B cell (primary cell): ENCODE data around the gene MFRP. TPM values are rescaled to one million over a fixed set of nuclear protein-coding genes. Genes with fewer than 3 reads are reported as not detected.

Experiments
- ATAC-seq: fragments of 200-7000 bp; cut with Tn5 transposase; one replicate; pipeline ENCODE4 v1.10.0; 2021; ENCODE audit warnings: low read depth, mild to moderate bottlenecking, moderate number of reproducible peaks, moderate library complexity
- CTCF ChIA-PET: fragments of 350-600 bp; sonication (Branson Sonifier 250); formaldehyde crosslinking; loops from one replicate; lab custom pipeline; 2021; ENCODE audit warnings: antibody characterized with exemption, inconsistent platforms; lab: Charles Lee
- POLR2A ChIA-PET: fragments of 350-600 bp; sonication (Branson Sonifier 250); formaldehyde crosslinking; loops from one replicate; lab custom pipeline; 2021; ENCODE audit warnings: antibody characterized with exemption; lab: Charles Lee
- DNase-seq: peaks from one replicate; pipeline ENCODE4 v3.0.0; 2013
- H2AFZ ChIP-seq: 2 replicates; pipeline ENCODE4 v1.6.1; 2012; ENCODE audit warnings: mild to moderate bottlenecking, low read depth, low read length; ENCODE audit not compliant: insufficient read depth, poor library complexity, severe bottlenecking
- H3K27ac ChIP-seq, 2 donors: 1 replicate in 1 of 2; 2 replicates in 1 of 2; pipeline ENCODE4 v1.5.1; 2012 to 2013; ENCODE audit warnings: low read length in 2 of 2, mild to moderate bottlenecking in 2 of 2, moderate library complexity in 1 of 2
- H3K27me3 ChIP-seq, 4 experiments: fragments of 200-600 bp in 1 of 4; sonication (generic) in 1 of 4; replicated peaks in 1 of 4; 1 replicate in 2 of 4; 2 replicates in 2 of 4; pipeline versions ENCODE4 v1.6.1 to v1.7.0; 2013 to 2016; ENCODE audit warnings: low read length in 3 of 4, mild to moderate bottlenecking in 2 of 4, mixed read lengths in 1 of 4, moderate library complexity in 1 of 4; ENCODE audit not compliant: insufficient read depth in 4 of 4, control insufficient read depth in 3 of 4; ENCODE audit errors: control extremely low read depth in 1 of 4
- H3K36me3 ChIP-seq, 2 experiments: replicated peaks in 1 of 2; 1 replicate in 1 of 2; 2 replicates in 1 of 2; pipeline versions ENCODE4 v1.6.1 to v1.7.1; 2013; ENCODE audit warnings: low read length in 1 of 2; ENCODE audit not compliant: insufficient read depth in 2 of 2, control insufficient read depth in 1 of 2; ENCODE audit errors: control extremely low read depth in 1 of 2, extremely low read depth in 1 of 2
- H3K4me1 ChIP-seq, 2 donors: fragments of 200-600 bp in 1 of 2; sonication (generic) in 1 of 2; 1 replicate in 1 of 2; 2 replicates in 1 of 2; pipeline versions ENCODE4 v1.5.1 to v1.6.1; 2013 to 2017; ENCODE audit warnings: low read length in 2 of 2; ENCODE audit not compliant: control insufficient read depth in 2 of 2, insufficient read depth in 2 of 2
- H3K4me2 ChIP-seq: replicated peaks from 2 replicates; pipeline ENCODE3; 2012; ENCODE audit warnings: mild to moderate bottlenecking, low read depth, low read length; ENCODE audit not compliant: poor library complexity, severe bottlenecking
- H3K4me3 ChIP-seq, 5 experiments: fragments of 200-600 bp in 1 of 5; sonication (generic) in 1 of 5; 1 replicate in 3 of 5; 2 replicates in 2 of 5; pipeline versions ENCODE4 v1.5.1 to v1.7.0; 2011 to 2016; ENCODE audit warnings: low read length in 4 of 5, mild to moderate bottlenecking in 4 of 5, low read depth in 2 of 5, control low read depth in 1 of 5, moderate library complexity in 1 of 5; ENCODE audit not compliant: insufficient read depth in 1 of 5; ENCODE audit errors: control extremely low read depth in 1 of 5, extremely low read depth in 1 of 5
- H3K79me2 ChIP-seq: fragments of 200-600 bp; sonication (generic); one replicate; pipeline ENCODE4 v1.6.0; 2016; ENCODE audit warnings: low read length; ENCODE audit not compliant: control insufficient read depth, insufficient read depth
- H3K9ac ChIP-seq: fragments of 200-600 bp; sonication (generic); 2 replicates; pipeline ENCODE4 v1.6.1; 2017; ENCODE audit warnings: mild to moderate bottlenecking, low read length, moderate library complexity
- H3K9me3 ChIP-seq, 3 donors: one replicate each; pipeline versions ENCODE4 v1.6.1 to v1.7.1; 2013; ENCODE audit warnings: low read length in 2 of 3; ENCODE audit not compliant: control insufficient read depth in 2 of 3, insufficient read depth in 1 of 3; ENCODE audit errors: control extremely low read depth in 1 of 3
- H4K20me1 ChIP-seq: 2 replicates; pipeline ENCODE4 v1.6.0; 2012; ENCODE audit warnings: mild to moderate bottlenecking, low read length; ENCODE audit not compliant: insufficient read depth, control insufficient read depth, poor library complexity, severe bottlenecking
- H3K27ac Mint-ChIP-seq: one replicate; pipeline ENCODE4 v1.8.0; 2021; ENCODE audit warnings: mixed read lengths
- H3K27me3 Mint-ChIP-seq: one replicate; pipeline ENCODE4 v1.8.0; 2021; ENCODE audit warnings: mixed read lengths
- H3K4me1 Mint-ChIP-seq: one replicate; pipeline ENCODE4 v1.8.0; 2021; ENCODE audit warnings: mixed read lengths
- H3K4me3 Mint-ChIP-seq: one replicate; pipeline ENCODE4 v1.8.0; 2021; ENCODE audit warnings: mixed read lengths
- H3K9me3 Mint-ChIP-seq: one replicate; pipeline ENCODE4 v1.8.0; 2022; ENCODE audit warnings: mixed read lengths; ENCODE audit not compliant: insufficient read depth
- EZH2 ChIP-seq: IDR thresholded peaks from 2 replicates; pipeline ENCODE4 v1.6.1; 2012; ENCODE audit warnings: borderline replicate concordance, low read depth, mild to moderate bottlenecking, moderate library complexity, low read length; ENCODE audit not compliant: insufficient read depth, poor library complexity, severe bottlenecking
- WGBS: methylation state at CpG from one replicate; pipeline ENCODE4 v1.1.5; 2013; ENCODE audit warnings: missing lambda C conversion rate; ENCODE audit not compliant: insufficient coverage; 5-methylcytosine and 5-hydroxymethylcytosine counted together
- intact Hi-C: fragments of 100-400 bp; cut with micrococcal nuclease; formaldehyde crosslinking; loops from one replicate; pipeline ENCODE4 v1.10.0; 2022
- polyA plus RNA-seq: library from polyadenylated mRNA; depleted of rRNA; stranded (reverse); fragments of >200 nt; gene quantifications from 2 replicates; pipeline ENCODE4 v1.2.3, GENCODE V29; 2012
- total RNA-seq, 2 donors: library from RNA; stranded (reverse); fragments of 120-200 nt in 1 of 2; gene quantifications; 1 replicate in 1 of 2; 2 replicates in 1 of 2; pipeline versions ENCODE4 v1.2.3 to v1.2.4, GENCODE V29; 2013 to 2022
- TF ChIP-seq, protein P1 (sequence below): fragments of 200-600 bp; IDR thresholded peaks from one replicate; pipeline ENCODE4 v1.8.0; 2022; ENCODE audit warnings: antibody characterized with exemption, mild to moderate bottlenecking

MFRP gene
- total and polyA plus RNA-seq, 2 donors (not counting 1 experiment from before 2014, with no cell fraction given) = not detected

GRCh38 chr11:119363851-119364590 lies 17.5 kb upstream of the MFRP start:
- Histone ChIP-seq H4K20me1 (no peaks in the 10 kb centered on the region), H3K4me1 (peaks cover 19 to 21% of the 10 kb centered on the region in 2 donors), H3K9ac (peak overlapping the region; percentile 37), H3K9me3 (peaks cover 0 to 19% (median 0%) of the 10 kb centered on the region in 3 donors), H3K27me3 (peaks cover 0 to 53% (median 27%) of the 10 kb centered on the region in 4 experiments), H2AFZ (peak overlapping the region; percentile 50), H3K79me2 (no peaks in the 10 kb centered on the region), H3K4me2 (peak overlapping the region; percentile 81), H3K36me3 (no peaks in the 10 kb centered on the region), H3K27ac (no peak overlapping the region), H3K4me3 (peak overlapping the region in 3 of 5 experiments; percentile 36 to 58 (median 44))
- intact Hi-C loops = loop anchor here (1.0 kb wide), 1 partner anchor 17 kb away; the partner anchor contains the start of gene USP2
- H3K9me3 Mint-ChIP-seq = no peaks in the 10 kb centered on the region
- ChIA-PET CTCF (interaction anchor here (0.6 to 1.5 kb wide), 2 partner anchors 8 to 20 kb away, joined by 4 to 9 read pairs; no protein-coding TSS in a partner anchor), POLR2A (no interaction called here)
- DNase-seq (peak; percentile 71), ATAC-seq (peak; percentile 92)
- H3K27me3 Mint-ChIP-seq = peaks cover 54% of the 10 kb centered on the region
- no peak for TF ChIP-seq EZH2
- TF ChIP-seq, protein P1, sequence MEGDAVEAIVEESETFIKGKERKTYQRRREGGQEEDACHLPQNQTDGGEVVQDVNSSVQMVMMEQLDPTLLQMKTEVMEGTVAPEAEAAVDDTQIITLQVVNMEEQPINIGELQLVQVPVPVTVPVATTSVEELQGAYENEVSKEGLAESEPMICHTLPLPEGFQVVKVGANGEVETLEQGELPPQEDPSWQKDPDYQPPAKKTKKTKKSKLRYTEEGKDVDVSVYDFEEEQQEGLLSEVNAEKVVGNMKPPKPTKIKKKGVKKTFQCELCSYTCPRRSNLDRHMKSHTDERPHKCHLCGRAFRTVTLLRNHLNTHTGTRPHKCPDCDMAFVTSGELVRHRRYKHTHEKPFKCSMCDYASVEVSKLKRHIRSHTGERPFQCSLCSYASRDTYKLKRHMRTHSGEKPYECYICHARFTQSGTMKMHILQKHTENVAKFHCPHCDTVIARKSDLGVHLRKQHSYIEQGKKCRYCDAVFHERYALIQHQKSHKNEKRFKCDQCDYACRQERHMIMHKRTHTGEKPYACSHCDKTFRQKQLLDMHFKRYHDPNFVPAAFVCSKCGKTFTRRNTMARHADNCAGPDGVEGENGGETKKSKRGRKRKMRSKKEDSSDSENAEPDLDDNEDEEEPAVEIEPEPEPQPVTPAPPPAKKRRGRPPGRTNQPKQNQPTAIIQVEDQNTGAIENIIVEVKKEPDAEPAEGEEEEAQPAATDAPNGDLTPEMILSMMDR = no peak
- peaks cover 17% of the 10 kb centered on the region for H3K4me1 Mint-ChIP-seq
- no peak overlapping the region for H3K27ac Mint-ChIP-seq
- H3K4me3 Mint-ChIP-seq = peak overlapping the region; percentile 89
- WGBS = 4% methylated on average over 86 of the region's 88 CpGs
